Activated T-helper 9 cell treated with anti-CD3 and anti-CD28 coated beads, Interleukin-2, amount 50 U/mL, for 16 hours (primary cell): Measurements from ENCODE around the gene WNT3.
"Not testable (repeated sequence)": the region's sequence is repeated elsewhere in the genome, so short reads cannot be mapped to it uniquely, and the experiment has no call there.

Source experiments
- DNase-seq: peaks from one replicate; pipeline ENCODE4 v3.0.0-alpha.2; 2020; ENCODE audit warnings: low read depth

The WNT3 gene

DNA sequence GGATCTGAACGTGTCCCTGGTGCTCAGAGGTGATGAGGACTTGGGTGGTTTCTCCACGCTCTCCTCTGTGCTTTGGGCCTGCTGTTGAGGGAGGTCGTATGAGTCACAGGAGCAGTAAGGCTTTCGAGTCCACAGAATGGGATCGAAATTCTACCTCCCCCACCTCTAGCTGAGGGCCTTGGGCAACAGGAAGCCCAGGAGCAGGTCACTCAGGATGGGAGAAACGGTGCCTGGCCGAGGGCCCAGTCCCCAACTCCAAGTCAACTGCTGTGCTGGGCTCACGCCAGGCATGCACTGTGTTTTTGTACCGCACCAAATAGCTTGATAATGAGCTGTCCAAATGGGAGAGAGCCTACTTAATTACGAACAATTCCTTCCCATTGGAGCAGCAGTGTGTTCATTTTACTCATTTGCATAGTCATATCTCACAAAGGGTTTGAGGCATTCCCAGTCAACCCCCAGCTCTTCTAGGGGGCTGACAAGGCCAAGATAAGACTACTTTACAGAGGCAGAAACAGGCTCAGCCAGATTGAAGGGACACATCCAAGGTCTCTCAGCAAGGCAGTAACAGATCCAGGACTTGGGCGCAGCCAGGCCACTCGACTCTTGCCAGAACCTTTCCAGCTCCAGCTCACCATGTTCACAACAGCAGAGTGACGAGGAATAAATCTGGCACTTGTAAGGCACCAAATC, 53.6 kb downstream of the WNT3 start:
- no peak for DNase-seq

DNA sequence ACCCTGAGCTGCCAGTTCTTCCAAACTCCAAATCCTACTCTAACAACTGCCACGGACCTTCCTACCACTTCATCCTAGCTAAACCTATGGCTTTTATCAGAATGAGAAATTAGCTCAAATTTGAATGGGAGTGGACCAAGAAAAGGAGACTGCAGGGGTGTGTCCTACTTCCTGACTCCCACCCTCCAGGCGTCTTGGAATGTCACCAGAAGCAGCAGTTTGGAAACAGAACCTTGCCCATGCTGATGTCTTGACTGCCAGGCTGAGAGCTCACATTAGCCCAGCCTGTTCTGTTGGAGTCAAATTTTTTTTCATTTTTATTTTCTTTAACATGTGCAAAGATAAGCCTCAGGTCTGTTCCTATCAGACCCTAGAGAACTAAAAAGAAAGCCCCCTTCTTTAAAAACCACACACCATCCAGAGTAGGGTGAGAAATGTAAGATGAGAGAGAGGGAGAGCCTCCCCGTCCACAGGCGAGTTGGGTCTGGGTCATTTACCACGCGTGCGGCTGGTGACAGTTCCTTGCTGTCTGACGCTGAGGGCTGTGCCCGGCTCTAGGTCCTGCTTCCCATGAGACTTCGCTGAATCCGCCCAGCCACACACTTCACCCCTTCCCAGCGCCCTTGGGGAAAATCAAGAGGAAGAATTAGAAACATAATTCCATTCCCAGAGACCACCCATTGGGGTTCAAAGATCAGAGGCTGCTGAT, 54.3 kb downstream of the WNT3 start:
- no peak for DNase-seq

GRCh38 chr17:46763416-46763815, 55.1 kb downstream of the WNT3 start:
- no peak for DNase-seq

DNA sequence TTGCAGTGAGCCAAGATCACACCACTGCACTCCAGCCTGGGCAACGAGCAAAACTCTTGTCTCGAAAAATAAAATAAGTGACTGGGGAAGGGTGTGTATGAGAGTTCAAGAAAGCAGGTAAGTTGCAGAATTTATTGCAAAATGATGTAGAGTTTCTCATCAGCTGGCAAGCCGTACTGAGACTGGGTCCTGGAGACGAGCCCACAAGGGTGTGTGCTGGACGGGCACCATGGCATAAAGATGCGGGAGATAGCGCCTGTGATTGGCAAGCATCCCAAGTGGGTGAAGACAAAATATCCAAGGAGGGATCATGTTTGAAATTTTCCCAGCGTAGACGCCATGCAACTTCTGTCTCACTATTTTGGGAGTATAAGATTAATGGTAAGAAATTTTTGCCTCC, 59.4 kb downstream of the WNT3 start:
- no peak for DNase-seq

DNA sequence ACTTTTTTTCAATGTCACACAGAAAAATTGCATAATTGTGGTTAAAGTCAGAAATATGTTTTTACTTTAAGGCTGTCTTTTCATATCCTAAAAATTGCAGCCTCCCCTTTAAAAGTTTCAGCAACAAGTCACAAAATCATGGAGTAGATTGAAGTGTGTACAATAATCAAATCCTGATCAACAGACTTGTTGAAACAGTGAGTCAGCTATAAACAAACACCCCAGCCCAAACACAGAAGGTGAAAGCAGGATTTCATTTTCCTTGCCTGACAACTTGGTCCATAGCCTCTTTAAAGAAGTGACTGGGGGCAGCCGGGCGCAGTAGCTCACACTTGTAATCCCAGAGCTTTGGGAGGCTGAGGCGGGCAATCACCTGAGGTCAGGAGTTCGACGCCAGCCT, 59.9 kb downstream of the WNT3 start:
- no peak for DNase-seq

GRCh38 chr17:46757588-46757987, 60.9 kb downstream of the WNT3 start:
- DNase-seq = not testable (repeated sequence)

DNA sequence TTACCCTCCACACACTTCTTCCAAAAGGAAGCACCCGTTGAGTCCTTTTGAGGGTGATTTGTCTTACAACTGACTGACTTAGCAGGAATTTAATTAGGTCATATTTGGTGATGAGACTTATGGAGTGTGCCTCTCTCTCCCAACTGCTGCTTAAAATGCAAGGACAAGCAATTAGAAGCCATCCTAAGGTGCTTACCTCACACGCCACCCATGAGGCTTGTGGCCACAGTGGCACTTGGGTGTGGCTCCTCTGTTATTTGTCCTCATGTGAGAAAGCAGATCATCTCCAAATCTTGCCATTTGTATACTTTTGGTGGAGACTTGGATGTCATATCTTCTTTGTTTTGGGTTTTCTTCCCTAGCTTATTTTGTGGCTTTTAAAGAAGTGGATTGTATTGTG, 61.6 kb downstream of the WNT3 start:
- DNase-seq = no peak

- DNase-seq = no peak
These were observed 62.3 kb downstream of the WNT3 start for GRCh38 chr17:46756081-46756735.

- no peak for DNase-seq
These were observed 64.7 kb downstream of the WNT3 start for GRCh38 chr17:46753776-46754175.

- no peak for DNase-seq
These were observed 67.1 kb downstream of the WNT3 start for GRCh38 chr17:46751425-46751824.

GRCh38 chr17:46745376-46745775, 73.1 kb downstream of the WNT3 start:
- DNase-seq = no peak

DNA sequence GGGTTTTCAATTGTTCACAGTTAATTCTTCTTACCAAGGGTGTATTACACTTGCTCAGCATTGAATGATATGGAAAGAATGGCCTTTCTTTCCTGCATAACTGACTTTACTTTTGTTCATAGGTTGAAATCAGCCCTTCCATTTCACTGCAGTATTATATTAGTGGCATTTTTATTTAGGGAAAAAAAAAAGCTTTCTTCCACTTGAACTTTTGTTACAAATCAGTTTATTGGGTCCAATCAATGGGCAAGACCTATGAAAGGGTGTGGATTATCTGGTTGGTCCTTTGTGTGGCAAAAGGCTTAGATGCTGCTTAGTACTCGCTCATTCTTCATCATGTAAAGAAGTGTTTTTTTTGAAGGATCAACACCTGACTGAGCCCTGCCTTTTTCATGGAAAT, 74.1 kb downstream of the WNT3 start:
- DNase-seq = no peak

DNA sequence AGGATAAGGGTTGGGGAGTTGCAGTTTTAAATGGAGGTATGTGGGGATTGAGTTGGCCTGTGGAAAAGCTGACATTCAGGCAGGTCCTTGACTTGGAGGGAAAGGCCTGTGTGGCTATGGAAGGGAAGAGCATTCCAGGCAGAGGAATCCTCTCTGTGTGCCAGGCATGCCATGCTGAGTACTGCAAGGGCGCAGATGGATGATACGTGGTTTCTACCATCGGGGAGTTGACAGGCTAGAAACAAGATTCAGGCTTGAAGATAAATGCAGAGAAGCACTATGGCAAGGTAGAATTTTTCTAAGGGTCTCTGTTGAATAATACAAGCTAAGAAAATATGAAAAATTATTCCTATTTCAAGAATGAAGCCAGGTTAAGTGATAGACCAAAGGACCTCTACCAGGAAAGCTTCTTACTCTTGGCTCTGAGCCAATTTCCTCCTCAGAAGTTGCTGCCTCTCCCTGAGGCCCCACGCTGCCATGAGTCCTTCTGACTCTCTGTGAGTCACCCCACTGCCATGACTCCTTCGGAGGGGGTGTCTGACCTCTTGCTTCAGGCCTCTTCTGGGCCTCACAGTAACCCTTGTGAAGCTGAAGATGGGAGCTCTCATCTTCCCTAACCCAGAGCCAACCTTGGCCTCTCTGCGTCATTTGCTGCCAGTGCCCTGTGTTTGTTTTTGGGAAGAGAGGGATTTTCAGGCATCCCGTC, 75.8 kb downstream of the WNT3 start:
- no peak for DNase-seq

DNA sequence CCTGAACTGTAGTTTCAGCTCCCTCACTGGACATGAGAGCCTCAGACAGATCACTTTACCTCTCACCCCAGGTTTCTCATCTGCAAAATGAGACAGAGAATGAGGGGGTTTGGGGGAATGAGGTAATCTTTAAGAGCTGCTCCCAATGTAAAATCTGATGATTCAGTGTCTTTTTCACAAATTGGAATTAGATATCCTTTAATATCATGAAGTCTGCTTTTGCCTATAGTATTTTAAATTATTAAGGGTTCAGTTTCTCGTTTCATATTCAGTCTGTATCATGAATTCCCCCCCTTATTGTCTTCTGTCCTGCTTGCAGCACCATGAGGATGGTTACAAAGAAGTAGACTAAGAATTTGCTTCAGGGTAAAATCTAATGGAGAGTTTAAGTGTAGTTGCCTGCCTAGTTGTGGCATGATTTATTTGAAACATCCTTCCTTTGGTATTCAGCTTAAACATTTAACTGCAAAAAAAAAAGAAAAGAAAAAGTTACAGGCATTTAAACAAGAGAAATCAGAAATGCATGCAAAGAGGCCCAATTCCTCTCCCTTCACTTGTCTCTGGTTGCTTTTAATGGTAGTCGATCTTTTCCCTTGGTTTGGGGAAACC, 77.3 kb downstream of the WNT3 start:
- no peak for DNase-seq

- DNase-seq = no peak
These were observed 78.5 kb downstream of the WNT3 start for GRCh38 chr17:46739982-46740381.

- DNase-seq = no peak
These were observed 79.9 kb downstream of the WNT3 start for GRCh38 chr17:46738544-46738943.

- no peak for DNase-seq
These were observed 81.2 kb downstream of the WNT3 start for GRCh38 chr17:46737326-46737725.

GRCh38 chr17:46736100-46736499, 82.4 kb downstream of the WNT3 start:
- DNase-seq = no peak

DNA sequence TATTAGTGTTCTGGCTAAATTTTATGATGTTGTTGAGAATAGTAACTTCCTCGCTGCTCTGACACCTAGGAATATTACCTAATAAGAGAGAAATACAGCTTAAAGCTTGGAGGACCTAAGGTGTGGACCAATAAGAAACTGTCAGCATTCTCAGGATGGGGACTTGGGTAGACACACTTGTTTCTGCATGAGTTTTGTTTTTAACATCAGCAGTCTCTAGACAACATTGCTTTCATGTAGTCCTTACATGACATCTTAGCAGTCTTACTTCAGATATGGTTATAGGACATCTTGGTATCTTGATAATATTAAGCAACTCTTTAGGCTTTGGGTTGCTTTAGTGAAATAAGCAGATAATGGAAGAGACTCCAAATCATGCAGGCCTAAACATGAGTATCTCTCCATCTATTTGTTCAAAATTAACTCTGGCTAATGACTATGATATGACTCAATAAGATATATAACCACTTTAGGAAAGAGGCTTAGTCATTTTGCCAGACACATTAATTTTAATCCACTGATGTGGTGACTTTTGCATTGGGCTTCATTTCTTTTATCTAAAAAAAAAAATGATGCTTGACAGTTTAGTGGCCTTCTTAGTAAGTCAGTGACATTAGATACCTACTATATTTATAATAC, 84.5 kb downstream of the WNT3 start:
- DNase-seq = no peak

DNA sequence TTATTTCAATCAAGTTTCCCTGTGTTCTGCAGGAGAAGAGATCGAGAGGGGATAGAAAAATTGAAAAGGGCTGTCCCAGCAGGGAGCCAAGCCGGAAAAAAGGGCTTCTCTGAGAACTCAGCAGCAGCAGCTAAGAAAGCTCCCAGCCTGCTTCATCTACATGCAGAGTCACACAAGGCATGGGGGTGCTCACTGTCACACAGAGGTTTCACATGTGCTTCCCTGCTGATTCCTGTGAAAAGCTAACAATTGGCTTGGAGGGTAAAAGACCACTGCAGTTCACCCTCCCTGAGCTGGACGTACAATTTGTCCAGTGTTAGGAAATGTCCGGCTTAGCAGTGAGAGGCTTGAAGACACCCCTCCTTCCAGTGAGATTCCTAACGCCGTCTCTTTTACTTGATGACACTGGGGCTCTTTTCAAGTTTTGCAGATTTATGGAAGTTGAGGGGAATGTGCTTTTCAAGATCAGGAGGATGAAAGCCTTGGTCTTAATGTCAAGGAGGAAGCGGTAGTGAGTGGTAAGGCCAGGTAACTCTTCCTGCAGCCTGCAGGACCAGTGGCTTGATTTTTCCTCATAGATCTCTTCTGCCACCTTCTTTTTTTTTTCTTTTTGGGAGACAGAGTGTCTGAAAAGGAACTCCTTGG, 85.6 kb downstream of the WNT3 start:
- DNase-seq = no peak

GRCh38 chr17:46732160-46732559, 86.3 kb downstream of the WNT3 start:
- no peak for DNase-seq
